SK-N-MC (cell line): ENCODE data around the gene GIGYF2.

ENCODE experiments used
- EZH2 ChIP-seq: fragments of 200-600 bp; sonication (generic); IDR thresholded peaks from one replicate; pipeline ENCODE4 v1.6.1; 2017; ENCODE audit warnings: antibody characterized with exemption
- POLR2AphosphoS5 ChIP-seq: IDR thresholded peaks from 2 replicates; pipeline ENCODE4 v1.6.1; 2012; ENCODE audit warnings: mild to moderate bottlenecking, low read depth, low read length, borderline replicate concordance

DNA sequence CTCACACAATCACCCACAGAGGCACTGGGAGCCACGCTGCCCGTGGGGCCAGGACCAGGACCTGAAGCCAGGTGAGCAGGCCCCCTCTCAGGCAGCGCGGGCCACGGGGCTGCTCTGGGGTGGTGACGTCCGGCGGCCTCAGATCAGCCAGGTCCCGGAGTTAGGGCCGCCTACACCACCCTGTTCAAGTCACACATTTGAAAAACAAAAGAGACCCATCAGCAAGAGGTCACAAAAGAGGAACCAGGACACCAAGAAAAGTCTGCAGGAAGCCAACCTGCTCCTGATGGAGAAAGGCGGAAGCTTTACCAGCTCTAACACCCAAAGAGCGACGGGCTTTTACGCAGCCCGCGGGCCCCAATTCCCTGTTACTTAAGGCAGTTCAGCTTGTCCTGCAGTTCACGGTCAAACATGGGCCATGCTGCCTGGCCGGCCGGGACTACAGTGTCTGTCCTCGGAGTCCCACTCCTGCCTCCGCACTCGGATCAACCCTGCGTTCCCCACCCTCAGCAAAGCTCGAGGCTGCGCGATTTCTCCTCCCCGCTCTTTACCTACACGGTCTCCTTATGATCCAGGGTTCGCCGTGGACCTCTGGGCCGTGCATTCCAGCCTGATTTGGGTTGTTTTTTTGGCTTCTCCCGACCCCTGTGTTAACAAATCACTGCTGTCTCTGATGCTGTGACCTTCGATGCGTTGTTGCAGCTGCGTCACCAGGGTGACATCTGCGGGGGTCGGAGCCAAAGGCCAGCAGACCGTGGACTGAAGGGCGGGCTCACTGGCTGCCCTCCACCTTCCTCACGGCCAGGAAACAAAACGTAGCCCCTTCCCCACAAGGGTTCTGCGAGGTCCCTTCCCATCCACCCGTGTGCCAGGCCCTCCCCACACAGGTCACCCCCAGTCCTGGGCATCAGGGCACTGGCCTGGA is 203.9 kb downstream of the GIGYF2 start:
- no peak for TF ChIP-seq EZH2
- no peak for TF ChIP-seq POLR2AphosphoS5
